ENCODE results near the gene PLSCR2.
"Not testable (repeated sequence)": the region's sequence is repeated elsewhere in the genome, so short reads cannot be mapped to it uniquely, and the experiment has no call there.

PLSCR2 gene

DNA sequence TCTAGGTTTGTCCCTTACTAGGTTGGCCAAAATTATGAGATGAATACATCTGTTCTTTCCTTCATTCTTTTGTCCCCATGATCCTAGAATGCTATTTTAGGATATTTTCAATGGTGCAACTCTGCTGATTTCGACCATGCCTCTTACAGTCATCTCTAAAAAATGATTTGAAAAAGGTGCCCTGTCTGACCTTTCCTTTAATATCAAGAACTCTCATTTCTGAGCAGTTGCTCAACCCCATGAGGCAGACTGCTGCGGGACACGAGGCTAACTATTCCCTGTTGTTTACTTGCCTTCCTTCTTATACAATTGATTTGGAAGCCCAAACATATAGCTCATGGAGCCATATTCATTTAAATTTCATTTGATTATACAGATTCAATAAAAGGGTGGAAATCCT, 14.6 kb downstream of the PLSCR2 start:
- in situ Hi-C loops (cut with HindIII; ENCODE audit: low sequenced_read_pairs): no loop called here
- TF ChIP-seq, protein P1, sequence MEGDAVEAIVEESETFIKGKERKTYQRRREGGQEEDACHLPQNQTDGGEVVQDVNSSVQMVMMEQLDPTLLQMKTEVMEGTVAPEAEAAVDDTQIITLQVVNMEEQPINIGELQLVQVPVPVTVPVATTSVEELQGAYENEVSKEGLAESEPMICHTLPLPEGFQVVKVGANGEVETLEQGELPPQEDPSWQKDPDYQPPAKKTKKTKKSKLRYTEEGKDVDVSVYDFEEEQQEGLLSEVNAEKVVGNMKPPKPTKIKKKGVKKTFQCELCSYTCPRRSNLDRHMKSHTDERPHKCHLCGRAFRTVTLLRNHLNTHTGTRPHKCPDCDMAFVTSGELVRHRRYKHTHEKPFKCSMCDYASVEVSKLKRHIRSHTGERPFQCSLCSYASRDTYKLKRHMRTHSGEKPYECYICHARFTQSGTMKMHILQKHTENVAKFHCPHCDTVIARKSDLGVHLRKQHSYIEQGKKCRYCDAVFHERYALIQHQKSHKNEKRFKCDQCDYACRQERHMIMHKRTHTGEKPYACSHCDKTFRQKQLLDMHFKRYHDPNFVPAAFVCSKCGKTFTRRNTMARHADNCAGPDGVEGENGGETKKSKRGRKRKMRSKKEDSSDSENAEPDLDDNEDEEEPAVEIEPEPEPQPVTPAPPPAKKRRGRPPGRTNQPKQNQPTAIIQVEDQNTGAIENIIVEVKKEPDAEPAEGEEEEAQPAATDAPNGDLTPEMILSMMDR (IDR thresholded peaks at IDR 0.05; ENCODE audit: low read depth, low read length, missing control alignments): no peak
- DNase-seq (ENCODE audit: low read depth): no peak
- no peak overlapping the region for H3K4me3 ChIP-seq (ENCODE audit: low read depth, low read length)

DNA sequence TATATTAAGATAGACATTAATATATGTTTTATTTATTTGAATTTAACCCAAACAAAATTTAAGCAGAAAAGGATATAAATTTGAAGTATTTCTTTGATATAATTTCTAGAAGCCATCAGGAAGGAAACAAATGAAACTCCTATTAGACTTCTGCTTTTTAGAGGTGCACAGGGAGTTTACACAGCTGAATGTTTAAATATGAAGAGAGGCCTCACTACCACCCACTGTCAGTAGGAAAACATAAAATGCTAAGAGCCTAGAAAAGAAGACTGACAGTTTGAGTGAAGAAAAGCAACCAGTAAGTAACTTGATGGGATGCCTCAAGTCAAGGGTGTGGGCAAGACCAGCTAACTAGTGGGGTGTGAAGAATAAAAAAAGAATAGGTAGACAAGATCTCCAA, 19.7 kb downstream of the PLSCR2 start:
- in situ Hi-C loops (cut with HindIII; ENCODE audit: low sequenced_read_pairs): no loop called here
- DNase-seq (ENCODE audit: low read depth): no peak
- no peak overlapping the region for H3K4me3 ChIP-seq (ENCODE audit: low read depth, low read length)
- TF ChIP-seq, protein P1 (IDR thresholded peaks at IDR 0.05; ENCODE audit: low read depth, low read length, missing control alignments): no peak

DNA sequence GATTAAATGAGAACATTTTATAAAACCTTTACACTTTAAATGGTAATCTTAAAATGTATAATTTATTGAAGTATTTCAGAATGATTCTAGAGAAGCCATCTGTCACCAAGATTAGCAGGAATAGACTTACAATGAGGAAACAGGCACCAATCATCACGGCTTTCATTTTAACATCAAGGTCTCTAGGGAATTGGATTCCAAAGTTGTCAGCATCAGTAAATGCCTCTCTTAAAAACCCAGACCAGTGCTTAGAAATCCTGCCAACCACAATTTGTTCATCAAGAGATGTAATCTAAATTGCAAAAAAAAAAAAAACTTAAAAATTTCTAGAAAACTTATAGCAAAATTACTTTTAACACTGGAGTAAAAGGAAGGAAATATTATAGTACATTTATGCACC, 20.3 kb downstream of the PLSCR2 start:
- TF ChIP-seq, protein P1 (IDR thresholded peaks at IDR 0.05; ENCODE audit: low read depth, low read length, missing control alignments): no peak
- H3K4me3 ChIP-seq (ENCODE audit: low read depth, low read length): no peak overlapping the region
- no peak for DNase-seq (ENCODE audit: low read depth)
- in situ Hi-C loops (cut with HindIII; ENCODE audit: low sequenced_read_pairs): no loop called here

DNA sequence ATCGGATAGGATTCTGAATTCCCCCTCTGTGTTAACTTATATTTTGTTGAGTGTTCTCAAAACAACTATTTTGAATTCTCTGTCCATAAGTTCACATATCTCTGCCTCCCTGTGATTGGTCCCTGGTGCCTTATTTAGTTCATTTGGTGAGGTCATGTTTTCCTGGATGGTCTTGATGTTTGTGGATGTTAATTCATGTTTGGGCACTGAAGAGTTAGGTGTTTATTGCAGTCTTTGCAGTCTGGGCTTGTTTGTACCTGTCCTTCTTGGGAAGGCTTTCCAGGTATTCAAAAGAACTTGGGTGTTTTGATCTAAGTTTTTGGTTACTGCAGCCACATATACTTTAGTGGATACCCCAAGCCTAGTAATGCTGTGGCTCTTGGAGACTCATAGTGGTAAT, 23.3 kb downstream of the PLSCR2 start:
- in situ Hi-C loops (cut with HindIII; ENCODE audit: low sequenced_read_pairs): no loop called here
- TF ChIP-seq, protein P1 (IDR thresholded peaks at IDR 0.05; ENCODE audit: low read depth, low read length, missing control alignments): no peak
- DNase-seq (ENCODE audit: low read depth): no peak

DNA sequence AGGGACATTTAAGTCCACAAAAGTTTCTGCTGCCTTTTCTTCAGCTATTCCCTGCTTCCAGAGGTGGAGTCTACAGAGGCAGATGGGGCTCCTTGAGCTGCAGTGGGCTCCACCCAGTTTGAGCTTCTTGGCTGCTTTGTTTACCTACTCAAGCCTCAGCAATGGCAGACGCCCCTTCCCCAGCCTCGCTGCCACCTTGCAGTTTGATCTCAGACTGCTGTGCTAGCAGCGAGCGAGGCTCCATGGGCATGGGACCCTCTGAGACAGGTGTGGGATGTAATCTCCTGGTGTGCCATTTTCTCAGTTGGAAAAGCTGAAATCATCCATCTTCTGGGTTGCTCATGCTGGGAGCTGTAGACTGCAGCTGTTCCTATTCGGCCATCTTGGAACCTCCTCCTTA, 29.1 kb downstream of the PLSCR2 start:
- H3K4me3 ChIP-seq (ENCODE audit: low read depth, low read length); DNase-seq (ENCODE audit: low read depth); in situ Hi-C loops (cut with HindIII; ENCODE audit: low sequenced_read_pairs): not testable (repeated sequence)

More for the DNA sequence above, 23.3 kb downstream of the PLSCR2 start:
- no peak overlapping the region for H3K4me3 ChIP-seq (ENCODE audit: low read depth, low read length)

DNA sequence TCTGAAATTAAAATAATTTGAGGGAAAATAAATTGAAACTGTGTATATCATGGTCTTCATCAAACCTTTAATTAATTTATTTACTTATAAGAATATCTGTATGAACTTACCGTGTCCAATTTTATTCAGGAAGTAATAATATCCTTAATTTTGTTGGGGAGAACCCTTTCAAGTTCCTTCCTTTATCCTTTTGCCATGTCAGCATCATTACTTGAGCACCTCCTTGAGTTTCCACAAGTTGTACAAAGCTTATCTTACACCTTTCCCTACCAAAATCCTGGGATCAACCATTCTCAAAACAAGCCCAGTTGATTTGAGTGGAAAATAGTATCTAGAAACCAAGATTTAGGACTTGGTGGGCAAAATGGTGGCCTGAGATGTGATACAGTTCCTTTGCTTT, 37.3 kb downstream of the PLSCR2 start:
- TF ChIP-seq, protein P1 (IDR thresholded peaks at IDR 0.05; ENCODE audit: low read depth, low read length, missing control alignments): no peak
- DNase-seq (ENCODE audit: low read depth): no peak
- in situ Hi-C loops (cut with HindIII; ENCODE audit: low sequenced_read_pairs): loop anchor here (5.0 kb wide), 1 partner anchor 55 kb away; no protein-coding TSS in a partner anchor
- no peak overlapping the region for H3K4me3 ChIP-seq (ENCODE audit: low read depth, low read length)

DNA sequence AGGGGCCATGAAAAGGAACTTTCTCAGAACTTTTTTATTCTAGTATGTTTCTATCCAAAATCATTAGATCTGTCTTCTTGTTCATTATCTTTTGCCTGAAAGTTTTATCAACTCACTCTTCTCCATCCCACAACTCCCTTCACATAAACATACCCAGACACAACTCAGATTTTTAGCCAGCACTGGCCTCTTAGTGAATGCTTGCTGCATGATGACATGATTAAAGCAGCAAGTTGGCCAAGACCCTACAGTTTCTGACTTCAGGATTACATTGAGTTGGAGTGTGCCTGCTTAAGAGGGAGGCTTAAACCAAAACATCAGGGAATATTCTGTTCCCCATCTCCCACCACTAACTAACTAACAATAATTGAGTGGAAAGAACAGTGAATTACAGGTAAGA, 38.1 kb downstream of the PLSCR2 start:
- TF ChIP-seq, protein P1 (IDR thresholded peaks at IDR 0.05; ENCODE audit: low read depth, low read length, missing control alignments): no peak
- DNase-seq (ENCODE audit: low read depth): no peak
- H3K4me3 ChIP-seq (ENCODE audit: low read depth, low read length): no peak overlapping the region
- in situ Hi-C loops (cut with HindIII; ENCODE audit: low sequenced_read_pairs): loop anchor here (5.0 kb wide), 1 partner anchor 54 kb away; no protein-coding TSS in a partner anchor

Measured in astrocyte of the cerebellum (primary cell).